HPDE6-E6E7 (cell line): ENCODE results near the gene CEP112.
A peak's percentile ranks its signal among the peaks of the same experiment; 100 is the strongest.
"Not testable (repeated sequence)": the region's sequence is repeated elsewhere in the genome, so short reads cannot be mapped to it uniquely, and the experiment has no call there.

ENCODE experiments used
- DNase-seq: peaks from one replicate; pipeline ENCODE4 v3.0.0; 2011; ENCODE audit warnings: missing footprints; ENCODE audit errors: extremely low spot score

Gene CEP112

GRCh38 chr17:65783845-65784334, 408.0 kb downstream of the CEP112 start:
- peak; percentile 3 for DNase-seq

GRCh38 chr17:65782104-65782706, 409.7 kb downstream of the CEP112 start:
- not testable (repeated sequence) for DNase-seq

- no peak for DNase-seq
Measured at GRCh38 chr17:65780111-65780510, 411.8 kb downstream of the CEP112 start.

- no peak for DNase-seq
Measured at GRCh38 chr17:65776890-65777289, 415.0 kb downstream of the CEP112 start.

- no peak for DNase-seq
Measured at GRCh38 chr17:65774787-65775186, 417.1 kb downstream of the CEP112 start.

- no peak for DNase-seq
Measured at GRCh38 chr17:65772989-65773388, 418.9 kb downstream of the CEP112 start.

- DNase-seq: no peak
Measured at GRCh38 chr17:65771704-65772103, 420.2 kb downstream of the CEP112 start.

GRCh38 chr17:65763786-65764185, 428.1 kb downstream of the CEP112 start:
- DNase-seq: no peak

- DNase-seq: no peak
Measured at GRCh38 chr17:65762973-65763372, 429.0 kb downstream of the CEP112 start.

- no peak for DNase-seq
Measured at GRCh38 chr17:65759532-65759931, 432.4 kb downstream of the CEP112 start.

GRCh38 chr17:65756760-65757159, 435.2 kb downstream of the CEP112 start:
- no peak for DNase-seq

- no peak for DNase-seq
Measured at GRCh38 chr17:65755799-65756198, 436.1 kb downstream of the CEP112 start.

GRCh38 chr17:65754630-65755029, 437.3 kb downstream of the CEP112 start:
- DNase-seq: no peak

GRCh38 chr17:65754081-65754480, 437.9 kb downstream of the CEP112 start:
- no peak for DNase-seq

- DNase-seq: no peak
Measured at GRCh38 chr17:65753348-65753747, 438.6 kb downstream of the CEP112 start.

- no peak for DNase-seq
Measured at GRCh38 chr17:65751263-65751662, 440.7 kb downstream of the CEP112 start.

- peak; percentile 67 for DNase-seq
Measured at GRCh38 chr17:65750631-65751115, 441.3 kb downstream of the CEP112 start.

- no peak for DNase-seq
Measured at GRCh38 chr17:65750166-65750565, 441.8 kb downstream of the CEP112 start.

- no peak for DNase-seq
Measured at GRCh38 chr17:65749479-65749878, 442.5 kb downstream of the CEP112 start.

GRCh38 chr17:65745241-65745640, 446.7 kb downstream of the CEP112 start:
- no peak for DNase-seq

- no peak for DNase-seq
Measured at GRCh38 chr17:65743308-65743655, 448.7 kb downstream of the CEP112 start.

- peak; percentile 13 for DNase-seq
Measured at GRCh38 chr17:65742403-65743307, 449.3 kb downstream of the CEP112 start.

- DNase-seq: no peak
Measured at GRCh38 chr17:65741710-65742109, 450.2 kb downstream of the CEP112 start.
